HepG2 (cell line): ENCODE measurements around the gene SYNPO2L. TPM values are rescaled to one million over a fixed set of nuclear protein-coding genes. Genes with fewer than 3 reads are reported as not detected.
A peak's percentile ranks its signal among the peaks of the same experiment; 100 is the strongest.

Source experiments
- FOXA3 ChIP-seq: IDR thresholded peaks from 2 replicates; pipeline ENCODE4 v1.6.1; 2016; ENCODE audit warnings: missing genetic modification reagents, missing compliant biosample characterization
- GTF3A ChIP-seq: sonication (generic); formaldehyde crosslinking; conservative IDR thresholded peaks from 2 replicates; pipeline ENCODE4 v1.4.0; 2020; ENCODE audit warnings: mild to moderate bottlenecking, missing genetic modification reagents
- KAT8 ChIP-seq: IDR thresholded peaks from 2 replicates; pipeline ENCODE4 v1.6.1; 2016; ENCODE audit warnings: missing genetic modification reagents, missing compliant biosample characterization
- KLF11 ChIP-seq: IDR thresholded peaks from 2 replicates; pipeline ENCODE4 v1.6.1; 2016; ENCODE audit warnings: missing compliant biosample characterization
- REXO4 ChIP-seq: sonication (generic); formaldehyde crosslinking; IDR thresholded peaks from 2 replicates; pipeline ENCODE4 v1.8.0; 2022; ENCODE audit warnings: missing genetic modification reagents, mild to moderate bottlenecking, borderline replicate concordance
- ZNF251 ChIP-seq: sonication (generic); formaldehyde crosslinking; IDR thresholded peaks from 2 replicates; pipeline ENCODE4 v1.9.0; 2021; ENCODE audit warnings: mild to moderate bottlenecking, missing genetic modification reagents
- ZNF333 ChIP-seq: sonication (generic); formaldehyde crosslinking; IDR thresholded peaks from 2 replicates; pipeline ENCODE4 v1.4.0; 2020; ENCODE audit warnings: mild to moderate bottlenecking, missing genetic modification reagents, borderline replicate concordance
- ZNF607 ChIP-seq: sonication (generic); formaldehyde crosslinking; IDR thresholded peaks from 2 replicates; pipeline ENCODE4 v1.5.1; 2020; ENCODE audit warnings: missing genetic modification reagents, mild to moderate bottlenecking, borderline replicate concordance
- ZNF83 ChIP-seq: sonication (generic); formaldehyde crosslinking; IDR thresholded peaks from 2 replicates; pipeline ENCODE4 v1.4.0; 2020; ENCODE audit warnings: missing genetic modification reagents, mild to moderate bottlenecking, borderline replicate concordance
- polyA plus RNA-seq, 8 experiments: library from polyadenylated mRNA; depleted of rRNA in 3 of 8; stranded (reverse) in 7 of 8; unstranded in 1 of 8; fragments of >200 nt; fragmentation: Illumina TruSeq in 4 of 8; extraction: Trizol in 4 of 8; gene quantifications; 2 replicates each; pipeline versions ENCODE4 v1.2.1 to v1.2.3, GENCODE V29; 2011 to 2016; ENCODE audit warnings: low read depth in 4 of 8, missing spikeins in 1 of 8, mixed read lengths in 1 of 8; ENCODE audit not compliant: insufficient read depth in 1 of 8
- total RNA-seq, 5 experiments: library from RNA; depleted of rRNA; stranded (reverse); fragments of >200 nt; fragmentation: Illumina TruSeq; extraction: Trizol; gene quantifications; 2 replicates each; pipeline ENCODE4 v1.2.3, GENCODE V29; 2016; ENCODE audit warnings: low read depth in 1 of 5
- TF ChIP-seq, protein P1 (sequence below): sonication (generic); formaldehyde crosslinking; IDR thresholded peaks from 2 replicates; pipeline ENCODE4 v1.8.1; 2022; ENCODE audit warnings: low read depth, mild to moderate bottlenecking, missing genetic modification reagents
- TF ChIP-seq, protein P2 (sequence below): sonication (generic); formaldehyde crosslinking; IDR thresholded peaks from 2 replicates; pipeline ENCODE4 v1.4.0; 2020; ENCODE audit warnings: mild to moderate bottlenecking, missing genetic modification reagents

Gene SYNPO2L
- total and polyA plus RNA-seq, 2 of the 13 experiments (the other 11 are each of a cell fraction or from before 2014, with no cell fraction given) = not detected

GRCh38 chr10:73625884-73626752 lies 29.7 kb downstream of the SYNPO2L start (continued):
- TF ChIP-seq, protein P1, sequence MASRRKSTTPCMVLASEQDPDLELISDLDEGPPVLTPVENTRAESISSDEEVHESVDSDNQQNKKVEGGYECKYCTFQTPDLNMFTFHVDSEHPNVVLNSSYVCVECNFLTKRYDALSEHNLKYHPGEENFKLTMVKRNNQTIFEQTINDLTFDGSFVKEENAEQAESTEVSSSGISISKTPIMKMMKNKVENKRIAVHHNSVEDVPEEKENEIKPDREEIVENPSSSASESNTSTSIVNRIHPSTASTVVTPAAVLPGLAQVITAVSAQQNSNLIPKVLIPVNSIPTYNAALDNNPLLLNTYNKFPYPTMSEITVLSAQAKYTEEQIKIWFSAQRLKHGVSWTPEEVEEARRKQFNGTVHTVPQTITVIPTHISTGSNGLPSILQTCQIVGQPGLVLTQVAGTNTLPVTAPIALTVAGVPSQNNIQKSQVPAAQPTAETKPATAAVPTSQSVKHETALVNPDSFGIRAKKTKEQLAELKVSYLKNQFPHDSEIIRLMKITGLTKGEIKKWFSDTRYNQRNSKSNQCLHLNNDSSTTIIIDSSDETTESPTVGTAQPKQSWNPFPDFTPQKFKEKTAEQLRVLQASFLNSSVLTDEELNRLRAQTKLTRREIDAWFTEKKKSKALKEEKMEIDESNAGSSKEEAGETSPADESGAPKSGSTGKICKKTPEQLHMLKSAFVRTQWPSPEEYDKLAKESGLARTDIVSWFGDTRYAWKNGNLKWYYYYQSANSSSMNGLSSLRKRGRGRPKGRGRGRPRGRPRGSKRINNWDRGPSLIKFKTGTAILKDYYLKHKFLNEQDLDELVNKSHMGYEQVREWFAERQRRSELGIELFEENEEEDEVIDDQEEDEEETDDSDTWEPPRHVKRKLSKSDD (CRISPR knock-in tag) = peak; percentile 95
- no peak for TF ChIP-seq REXO4
- peak; percentile 58 for TF ChIP-seq FOXA3 (CRISPR knock-in tag)
- TF ChIP-seq ZNF251 (CRISPR knock-in tag) = no peak
- no peak for TF ChIP-seq GTF3A (CRISPR knock-in tag)
- TF ChIP-seq, protein P2, sequence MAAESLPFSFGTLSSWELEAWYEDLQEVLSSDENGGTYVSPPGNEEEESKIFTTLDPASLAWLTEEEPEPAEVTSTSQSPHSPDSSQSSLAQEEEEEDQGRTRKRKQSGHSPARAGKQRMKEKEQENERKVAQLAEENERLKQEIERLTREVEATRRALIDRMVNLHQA = no peak
- TF ChIP-seq KAT8 (CRISPR knock-in tag) = peak; percentile 91
- no peak for TF ChIP-seq ZNF83 (CRISPR knock-in tag)
- no peak for TF ChIP-seq KLF11 (CRISPR knock-in tag)
- no peak for TF ChIP-seq ZNF333 (CRISPR knock-in tag)
- peak; percentile 80 for TF ChIP-seq ZNF607 (CRISPR knock-in tag)
